ENCODE data around the gene SPINK5. TPM values are rescaled to one million over a fixed set of nuclear protein-coding genes. Genes with fewer than 3 reads are reported as not detected.

SPINK5 gene
- total RNA-seq, 4 donors from 2014 or later, result 0.94 to 47.0 (median 1.6) TPM

- no peak overlapping the region for H3K4me3 ChIP-seq
- H3K4me1 ChIP-seq, result no peaks in the 10 kb centered on the region
- H3K9me3 ChIP-seq, result no peaks in the 10 kb centered on the region
- H3K27ac ChIP-seq, result no peak overlapping the region
- H3K36me3 ChIP-seq, result no peaks in the 10 kb centered on the region
- H3K27me3 ChIP-seq, result no peaks in the 10 kb centered on the region
- TF ChIP-seq POLR2A (IDR thresholded peaks at IDR 0.05), result no peak
- TF ChIP-seq EP300 (IDR thresholded peaks at IDR 0.05), result no peak
- TF ChIP-seq POLR2AphosphoS5 (IDR thresholded peaks at IDR 0.05), result no peak
- TF ChIP-seq CTCF (IDR thresholded peaks at IDR 0.05), result no peak
- no peak for ATAC-seq
These were observed 82.1 kb downstream of the SPINK5 start for GRCh38 chr5:148145916-148146315.

GRCh38 chr5:148146487-148146886, 82.7 kb downstream of the SPINK5 start:
- Histone ChIP-seq H3K4me3 (no peak overlapping the region), H3K4me1 (no peaks in the 10 kb centered on the region), H3K36me3 (no peaks in the 10 kb centered on the region), H3K27ac (no peak overlapping the region), H3K9me3 (no peaks in the 10 kb centered on the region), H3K27me3 (no peaks in the 10 kb centered on the region)
- 91 to 100% methylated on average over 1 of the region's 1 CpG for WGBS, 2 donors (ENCODE audit: low coverage in 1 of 2)
- no peak for TF ChIP-seq CTCF (IDR thresholded peaks at IDR 0.05)
- no peak for TF ChIP-seq POLR2A (IDR thresholded peaks at IDR 0.05)
- ATAC-seq, result no peak

- WGBS, 2 donors (ENCODE audit: low coverage in 1 of 2), result 58 to 72% methylated on average over 2 to 4 of the region's 4 CpGs
- H3K27me3 ChIP-seq, result no peaks in the 10 kb centered on the region
- no peaks in the 10 kb centered on the region for H3K9me3 ChIP-seq
- no peak overlapping the region for H3K27ac ChIP-seq
- H3K36me3 ChIP-seq, result no peaks in the 10 kb centered on the region
- no peak for ATAC-seq
- no peak overlapping the region for H3K4me3 ChIP-seq
- H3K4me1 ChIP-seq, result no peaks in the 10 kb centered on the region
- TF ChIP-seq POLR2AphosphoS5 (IDR thresholded peaks at IDR 0.05), result no peak
- no peak for TF ChIP-seq CTCF (IDR thresholded peaks at IDR 0.05)
- TF ChIP-seq POLR2A (IDR thresholded peaks at IDR 0.05), result no peak
- TF ChIP-seq EP300 (IDR thresholded peaks at IDR 0.05), result no peak
These were observed 83.6 kb downstream of the SPINK5 start for GRCh38 chr5:148147415-148147814.

GRCh38 chr5:148151872-148152271, 88.1 kb downstream of the SPINK5 start:
- no peaks in the 10 kb centered on the region for H3K9me3 ChIP-seq
- H3K4me3 ChIP-seq, result no peak overlapping the region
- no peak overlapping the region for H3K27ac ChIP-seq
- TF ChIP-seq EP300 (IDR thresholded peaks at IDR 0.05) (no peak), CTCF (IDR thresholded peaks at IDR 0.05) (no peak), POLR2A (IDR thresholded peaks at IDR 0.05) (no peak), POLR2AphosphoS5 (IDR thresholded peaks at IDR 0.05) (no peak)
- H3K4me1 ChIP-seq, result no peaks in the 10 kb centered on the region
- ATAC-seq, result no peak
- 69 to 77% methylated on average over 2 of the region's 2 CpGs for WGBS, 2 donors (ENCODE audit: low coverage in 1 of 2)
- H3K27me3 ChIP-seq, result no peaks in the 10 kb centered on the region
- no peaks in the 10 kb centered on the region for H3K36me3 ChIP-seq

- Histone ChIP-seq H3K27me3 (no peaks in the 10 kb centered on the region), H3K27ac (no peak overlapping the region), H3K4me3 (no peak overlapping the region), H3K4me1 (no peaks in the 10 kb centered on the region), H3K36me3 (no peaks in the 10 kb centered on the region), H3K9me3 (no peaks in the 10 kb centered on the region)
- no peak for TF ChIP-seq CTCF (IDR thresholded peaks at IDR 0.05)
- TF ChIP-seq POLR2A (IDR thresholded peaks at IDR 0.05), result no peak
- ATAC-seq, result no peak
These were observed 89.0 kb downstream of the SPINK5 start for GRCh38 chr5:148152781-148153180.
